Measurements from ENCODE around the gene POLE4.

- TF ChIP-seq CTCF (IDR thresholded peaks at IDR 0.05) (no peak), POLR2A (IDR thresholded peaks at IDR 0.05) (no peak)
Observed at GRCh38 chr2:74984947-74985637, 26.6 kb downstream of the POLE4 start.
